Renal cortex interstitium (tissue), 15 donors: ENCODE results near the gene LINGO4. TPM values are rescaled to one million over a fixed set of nuclear protein-coding genes. Genes with fewer than 3 reads are reported as not detected.
A peak's percentile ranks its signal among the peaks of the same experiment; 100 is the strongest.

Experiments
- DNase-seq, 11 donors: peaks; one replicate each; pipeline ENCODE4 v3.0.0-alpha.2; 2013; ENCODE audit warnings: low read depth in 9 of 11, low spot score in 4 of 11; ENCODE audit errors: extremely low read depth in 1 of 11
- long read RNA-seq, 16 experiments: transcript quantifications; one replicate each; lab custom pipeline, GENCODE V29; 2026
- polyA plus RNA-seq, 3 donors: library from polyadenylated mRNA; unstranded; fragments of 120-200 nt; gene quantifications; one replicate each; pipeline ENCODE4 v1.2.1, GENCODE V29; 2013; ENCODE audit not compliant: insufficient read length in 3 of 3

The LINGO4 gene, protein sequence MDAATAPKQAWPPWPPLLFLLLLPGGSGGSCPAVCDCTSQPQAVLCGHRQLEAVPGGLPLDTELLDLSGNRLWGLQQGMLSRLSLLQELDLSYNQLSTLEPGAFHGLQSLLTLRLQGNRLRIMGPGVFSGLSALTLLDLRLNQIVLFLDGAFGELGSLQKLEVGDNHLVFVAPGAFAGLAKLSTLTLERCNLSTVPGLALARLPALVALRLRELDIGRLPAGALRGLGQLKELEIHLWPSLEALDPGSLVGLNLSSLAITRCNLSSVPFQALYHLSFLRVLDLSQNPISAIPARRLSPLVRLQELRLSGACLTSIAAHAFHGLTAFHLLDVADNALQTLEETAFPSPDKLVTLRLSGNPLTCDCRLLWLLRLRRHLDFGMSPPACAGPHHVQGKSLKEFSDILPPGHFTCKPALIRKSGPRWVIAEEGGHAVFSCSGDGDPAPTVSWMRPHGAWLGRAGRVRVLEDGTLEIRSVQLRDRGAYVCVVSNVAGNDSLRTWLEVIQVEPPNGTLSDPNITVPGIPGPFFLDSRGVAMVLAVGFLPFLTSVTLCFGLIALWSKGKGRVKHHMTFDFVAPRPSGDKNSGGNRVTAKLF
- polyA plus RNA-seq = under 1 TPM in 1 of 3 donors, not detected in 2; 0.03 TPM
- long read RNA-seq, donor 1 = 0 reads
- long read RNA-seq, donor 2 = 0 reads
- long read RNA-seq, donor 3 = 0 reads
- long read RNA-seq, donor 4 = 0 reads
- long read RNA-seq, donor 5 = 0 reads
- long read RNA-seq, donor 6 = 0 reads
- long read RNA-seq, donor 7 = 0 reads
- long read RNA-seq, donor 8 = 0 reads
- long read RNA-seq, donor 9 = 0 reads
- long read RNA-seq, donor 10 = 0 reads
- long read RNA-seq, donor 11 = 0 reads
- long read RNA-seq, donor 12 = 0 reads
- long read RNA-seq, donor 13 = 0 reads
- long read RNA-seq, donor 14 = 0 reads
- long read RNA-seq, donor 15 = 0 reads
- long read RNA-seq, donor 16 = 0 reads

- DNase-seq = no peak
Observed at GRCh38 chr1:151805066-151805820, at the start of gene LINGO4. LINGO4 (minus strand) TSS chr1:151805419; CDS start chr1:151802704, 2,715 bp downstream.

- DNase-seq = no peak
Observed at GRCh38 chr1:151854658-151855057, 49.4 kb upstream of the LINGO4 start.

GRCh38 chr1:151853411-151853943 lies 48.3 kb upstream of the LINGO4 start, which contains the start of gene THEM5:
THEM5 (minus strand) TSS chr1:151853712; CDS start chr1:151853565, 147 bp downstream.
- no peak for DNase-seq

- no peak for DNase-seq
Observed at GRCh38 chr1:151852733-151853132, 47.5 kb upstream of the LINGO4 start.

- no peak for DNase-seq
Observed at GRCh38 chr1:151851886-151852285, 46.7 kb upstream of the LINGO4 start.

- DNase-seq = no peak
Observed at GRCh38 chr1:151849871-151850270, 44.7 kb upstream of the LINGO4 start.

GRCh38 chr1:151849126-151849525 lies 43.9 kb upstream of the LINGO4 start:
- DNase-seq = no peak

DNA sequence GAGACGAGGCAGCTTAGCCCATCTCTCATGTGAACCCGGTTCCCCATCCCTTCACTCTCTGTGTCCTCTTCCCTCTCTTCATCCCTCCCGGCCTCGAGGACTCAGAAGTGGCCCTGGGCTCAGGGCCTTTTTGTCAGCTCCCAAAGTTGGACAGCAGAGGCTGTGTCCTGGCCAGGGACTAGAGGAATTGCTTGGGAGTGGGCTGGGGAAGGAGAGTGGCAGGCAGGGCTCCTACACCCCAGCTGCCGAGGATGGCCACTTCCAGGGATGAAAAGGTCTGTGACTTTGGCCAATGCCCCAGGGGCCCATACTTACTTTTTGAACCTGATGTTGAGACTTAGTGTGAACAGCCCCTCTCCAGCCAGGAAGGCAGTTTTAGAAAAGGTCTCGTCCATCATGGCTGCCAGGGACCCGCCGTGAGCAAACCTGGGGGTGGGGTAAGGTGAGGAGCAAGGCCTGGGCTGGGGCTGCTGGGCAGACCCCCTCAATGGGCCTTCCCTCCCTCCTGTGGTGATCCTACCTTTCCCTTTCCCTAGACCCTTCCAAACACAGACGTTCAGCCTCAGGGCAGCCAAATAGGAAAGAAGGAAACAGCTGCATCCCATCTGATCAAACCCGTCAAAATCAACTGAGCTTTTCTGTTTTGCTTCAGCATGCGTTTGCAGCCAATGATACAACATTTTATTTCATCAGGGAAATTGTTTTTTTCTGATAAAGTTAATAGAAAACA lies 42.8 kb upstream of the LINGO4 start:
- no peak for DNase-seq

DNA sequence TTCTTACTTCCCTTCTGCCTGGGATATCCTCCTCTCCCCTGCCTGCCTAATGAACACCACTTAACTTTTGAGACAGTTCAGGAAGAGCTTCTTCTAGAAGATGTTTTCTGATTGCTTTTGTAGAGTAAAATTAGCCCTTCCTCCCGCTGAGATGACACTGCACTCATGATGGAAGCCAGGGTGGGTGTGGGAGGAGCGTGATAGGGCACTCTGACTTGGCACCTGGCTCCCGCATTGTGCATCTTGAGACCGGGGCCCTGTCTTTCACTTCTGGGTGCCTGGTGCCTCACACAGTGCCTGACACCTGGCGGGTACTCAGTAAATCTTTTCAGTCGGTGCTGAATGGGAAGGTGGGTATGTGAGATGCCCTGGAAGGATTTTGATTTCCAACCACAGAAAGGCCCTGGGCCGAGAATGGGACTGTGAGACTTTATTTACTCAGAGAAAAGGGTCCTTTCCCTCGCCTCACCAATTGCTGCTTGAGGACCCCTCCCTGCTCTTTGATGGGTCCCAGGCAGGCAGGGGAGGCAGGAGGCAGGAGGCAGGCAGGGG lies 41.5 kb upstream of the LINGO4 start:
- DNase-seq = no peak

DNA sequence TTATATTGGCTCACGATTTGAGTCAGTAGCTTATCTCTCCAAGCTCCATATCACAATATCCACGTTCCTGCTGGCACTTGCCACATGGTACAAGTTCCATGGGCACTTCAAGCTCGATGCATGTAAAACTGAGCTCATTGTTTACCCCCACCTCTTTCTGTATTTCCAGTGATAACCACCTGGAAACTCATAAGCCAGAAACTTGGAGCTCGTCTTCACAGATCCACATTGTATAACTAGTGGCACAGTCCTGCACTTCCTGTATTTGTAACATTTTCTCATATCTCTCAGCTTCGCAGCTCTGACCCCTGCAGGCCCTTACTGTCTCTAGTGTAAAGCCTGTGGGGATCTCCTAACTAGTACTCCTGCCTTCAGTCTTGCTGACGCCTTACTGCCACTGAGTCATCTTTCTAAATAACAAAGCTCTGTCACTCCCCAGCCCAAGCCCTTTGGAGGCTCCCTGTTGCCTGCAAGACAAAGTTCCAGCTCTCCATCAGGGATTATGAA lies 40.9 kb upstream of the LINGO4 start:
- DNase-seq = no peak

DNA sequence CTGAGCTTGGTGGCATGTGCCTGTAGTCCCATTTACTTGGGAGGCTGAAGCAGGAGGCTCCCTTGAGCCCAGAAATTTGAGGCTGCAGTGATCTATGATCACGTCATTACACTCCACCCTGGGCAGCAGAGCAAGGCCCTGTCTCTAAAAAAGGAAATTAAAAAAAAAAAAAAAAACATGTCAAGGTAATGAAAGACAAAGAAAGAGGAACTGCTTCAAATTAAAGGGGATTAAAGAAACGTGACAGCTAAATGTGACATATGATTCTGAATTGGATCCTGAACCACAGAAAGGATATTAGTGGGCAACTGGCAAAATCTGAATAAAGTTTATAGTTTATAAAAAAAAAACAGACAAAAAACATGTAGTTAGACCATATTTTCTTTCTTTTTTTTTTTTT lies 38.2 kb upstream of the LINGO4 start:
- DNase-seq = no peak

DNA sequence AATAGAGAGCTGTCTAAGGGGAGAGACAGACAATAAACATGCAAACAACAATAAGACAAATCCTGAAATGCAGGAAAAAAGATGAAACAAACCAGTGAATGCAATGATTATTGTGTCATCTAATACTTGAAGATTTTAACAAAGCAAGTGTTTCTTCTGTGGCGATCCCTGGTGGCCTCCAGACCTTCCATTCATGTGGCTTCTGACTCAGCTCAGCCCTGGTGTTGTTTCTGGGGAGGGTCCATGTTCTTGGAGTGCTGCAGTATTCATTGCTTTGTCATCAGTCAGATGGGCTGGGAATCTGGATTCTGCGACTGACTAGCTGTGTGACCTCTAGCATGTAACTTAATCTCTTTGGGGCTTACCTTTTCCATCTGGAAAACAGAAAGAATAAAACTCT lies 35.9 kb upstream of the LINGO4 start:
- DNase-seq = no peak

- DNase-seq = no peak
Observed at GRCh38 chr1:151840421-151840820, 35.2 kb upstream of the LINGO4 start.

DNA sequence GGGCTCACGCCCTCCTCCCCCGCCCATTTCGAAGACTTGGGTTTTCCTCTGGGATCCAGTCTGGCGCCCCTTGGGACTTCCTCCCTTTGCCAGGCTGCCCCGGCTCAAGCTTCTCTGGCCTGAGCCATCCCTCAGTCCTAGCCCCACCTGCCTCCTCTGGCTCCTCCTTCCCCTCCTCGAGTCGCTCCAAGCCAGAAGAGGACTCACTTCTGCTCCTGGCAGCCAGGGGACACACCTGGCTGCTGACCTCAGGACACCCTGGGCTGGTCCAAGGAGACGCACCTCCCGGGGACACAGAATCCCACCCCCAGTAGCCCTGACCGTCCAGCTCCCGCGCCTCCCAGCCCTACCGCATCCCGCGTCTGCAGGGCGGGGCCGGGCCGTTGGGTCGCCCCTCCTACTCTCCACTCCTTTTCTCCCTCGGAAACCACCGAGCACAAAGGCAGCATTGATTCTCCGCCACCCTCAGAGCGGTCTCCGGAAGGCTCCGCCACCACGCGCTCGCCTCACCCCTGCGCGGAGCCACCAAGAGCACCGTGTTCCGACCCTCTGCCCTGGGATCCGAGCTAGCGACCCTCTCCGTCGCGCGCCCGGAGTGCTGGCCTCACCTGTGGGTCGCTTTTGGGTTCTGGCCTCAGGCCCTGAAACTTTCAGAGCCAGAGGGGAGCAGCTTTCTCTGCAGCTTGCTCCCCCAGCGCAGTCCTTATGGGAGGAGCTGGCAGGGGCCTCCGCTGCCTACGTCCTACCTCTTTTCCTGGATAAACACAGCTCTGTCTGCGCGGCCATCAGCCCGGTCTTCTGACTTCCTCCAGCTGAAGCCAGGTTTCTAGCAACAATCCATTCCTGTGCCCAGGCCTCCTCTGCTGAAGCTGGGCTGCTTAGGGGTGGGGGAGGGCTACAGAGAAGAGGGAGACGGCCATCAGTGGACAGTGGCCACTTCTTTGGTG lies 34.5 kb upstream of the LINGO4 start, which contains the start of gene C2CD4D:
Gene C2CD4D (minus strand): TSS at position 364 of the 947 bp plus-strand sequence. CDS start 831 bp downstream, outside the sequence.
- DNase-seq = peak in 2 of 11 donors; percentile 42 to 54

GRCh38 chr1:151839082-151839412 lies 33.8 kb upstream of the LINGO4 start:
- DNase-seq = no peak

GRCh38 chr1:151838222-151839081 lies 33.2 kb upstream of the LINGO4 start:
- DNase-seq = no peak
